Measurements from ENCODE around the gene CSNK1E.
A peak's percentile ranks its signal among the peaks of the same experiment; 100 is the strongest.

CSNK1E gene

GRCh38 chr22:38314933-38315822 is 2.1 kb downstream of the CSNK1E start:
- no peaks in the 10 kb centered on the region for H3K9me3 ChIP-seq (ENCODE audit: severe bottlenecking)
- peaks cover 55% of the 10 kb centered on the region for H3K4me1 ChIP-seq (ENCODE audit: insufficient read depth, poor library complexity, severe bottlenecking)
- H3K27me3 ChIP-seq (ENCODE audit: insufficient read depth, poor library complexity, severe bottlenecking) = no peaks in the 10 kb centered on the region
- H3K27ac ChIP-seq (ENCODE audit: poor library complexity, severe bottlenecking) = peak overlapping the region; percentile 98
- DNase-seq (ENCODE audit: low spot score) (no peak), ATAC-seq (ENCODE audit: low read depth) (no peak)
- H3K36me3 ChIP-seq (ENCODE audit: low read depth) = peaks cover 44% of the 10 kb centered on the region
- peak overlapping the region; percentile 94 for H3K4me3 ChIP-seq (ENCODE audit: severe bottlenecking)
- no peak for TF ChIP-seq CTCF (IDR thresholded peaks at IDR 0.05; ENCODE audit: poor library complexity, severe bottlenecking)

GRCh38 chr22:38314051-38314932 is 2.9 kb downstream of the CSNK1E start:
- no peaks in the 10 kb centered on the region for H3K27me3 ChIP-seq (ENCODE audit: insufficient read depth, poor library complexity, severe bottlenecking)
- DNase-seq (ENCODE audit: low spot score) (no peak), ATAC-seq (ENCODE audit: low read depth) (peak; percentile 2; the same call in 1 of the 3 replicates)
- H3K4me1 ChIP-seq (ENCODE audit: insufficient read depth, poor library complexity, severe bottlenecking) = peaks cover 62% of the 10 kb centered on the region
- H3K36me3 ChIP-seq (ENCODE audit: low read depth) = peaks cover 53% of the 10 kb centered on the region
- TF ChIP-seq CTCF (IDR thresholded peaks at IDR 0.05; ENCODE audit: poor library complexity, severe bottlenecking) = no peak
- peak overlapping the region; percentile 94 for H3K4me3 ChIP-seq (ENCODE audit: severe bottlenecking)
- peak overlapping the region; percentile 98 for H3K27ac ChIP-seq (ENCODE audit: poor library complexity, severe bottlenecking)
- no peaks in the 10 kb centered on the region for H3K9me3 ChIP-seq (ENCODE audit: severe bottlenecking)

- Histone ChIP-seq H3K4me1 (ENCODE audit: insufficient read depth, poor library complexity, severe bottlenecking) (peaks cover 61% of the 10 kb centered on the region), H3K27ac (ENCODE audit: poor library complexity, severe bottlenecking) (peak overlapping the region; percentile 98), H3K27me3 (ENCODE audit: insufficient read depth, poor library complexity, severe bottlenecking) (no peaks in the 10 kb centered on the region), H3K9me3 (ENCODE audit: severe bottlenecking) (no peaks in the 10 kb centered on the region), H3K4me3 (ENCODE audit: severe bottlenecking) (peak overlapping the region; percentile 94), H3K36me3 (ENCODE audit: low read depth) (peaks cover 61% of the 10 kb centered on the region)
- peak; percentile 39 for ATAC-seq (ENCODE audit: low read depth)
- DNase-seq (ENCODE audit: low spot score) = peak; percentile 98
- no peak for TF ChIP-seq CTCF (IDR thresholded peaks at IDR 0.05; ENCODE audit: poor library complexity, severe bottlenecking)
These were observed 3.8 kb downstream of the CSNK1E start for GRCh38 chr22:38313384-38313955.

- Histone ChIP-seq H3K27ac (ENCODE audit: poor library complexity, severe bottlenecking) (peak overlapping the region; percentile 98), H3K9me3 (ENCODE audit: severe bottlenecking) (no peaks in the 10 kb centered on the region), H3K27me3 (ENCODE audit: insufficient read depth, poor library complexity, severe bottlenecking) (no peaks in the 10 kb centered on the region), H3K36me3 (ENCODE audit: low read depth) (peaks cover 73% of the 10 kb centered on the region), H3K4me1 (ENCODE audit: insufficient read depth, poor library complexity, severe bottlenecking) (peaks cover 68% of the 10 kb centered on the region), H3K4me3 (ENCODE audit: severe bottlenecking) (no peak overlapping the region)
- ATAC-seq (ENCODE audit: low read depth) (peak; percentile 2; the same call in 1 of the 3 replicates), DNase-seq (ENCODE audit: low spot score) (no peak)
- no peak for TF ChIP-seq CTCF (IDR thresholded peaks at IDR 0.05; ENCODE audit: poor library complexity, severe bottlenecking)
These were observed 4.9 kb downstream of the CSNK1E start for GRCh38 chr22:38312261-38312800.

Data from RWPE2 (cell line).